GOT3 (cell line): ENCODE measurements around the gene PRKAR1B.

ENCODE experiments used
- DNase-seq: peaks from one replicate; lab custom pipeline; 2025; ENCODE audit warnings: mixed read lengths; lab: John Stamatoyannopoulos, UW

Gene PRKAR1B

GRCh38 chr7:540997-541396, 186.1 kb downstream of the PRKAR1B start:
- DNase-seq: no peak

DNA sequence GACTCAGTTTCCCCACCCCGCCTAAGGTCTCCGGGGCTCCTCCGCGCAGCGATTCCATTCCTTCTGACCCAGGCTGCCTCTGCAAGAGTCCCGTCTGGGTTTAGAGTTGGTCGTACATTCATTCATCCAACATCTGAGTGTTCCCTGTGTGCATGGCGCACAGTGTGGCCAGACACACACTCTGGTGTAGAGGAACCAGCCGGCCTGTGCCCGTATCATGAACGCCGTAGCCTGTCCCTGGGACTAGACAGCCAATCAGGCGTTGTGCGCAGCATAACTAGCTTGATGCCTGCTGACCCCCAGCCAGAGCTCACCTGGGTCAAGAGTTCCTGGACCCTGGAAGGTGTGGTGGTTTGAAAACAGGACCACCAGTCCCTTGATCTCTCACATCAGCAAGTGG, 186.5 kb downstream of the PRKAR1B start:
- DNase-seq: no peak

DNA sequence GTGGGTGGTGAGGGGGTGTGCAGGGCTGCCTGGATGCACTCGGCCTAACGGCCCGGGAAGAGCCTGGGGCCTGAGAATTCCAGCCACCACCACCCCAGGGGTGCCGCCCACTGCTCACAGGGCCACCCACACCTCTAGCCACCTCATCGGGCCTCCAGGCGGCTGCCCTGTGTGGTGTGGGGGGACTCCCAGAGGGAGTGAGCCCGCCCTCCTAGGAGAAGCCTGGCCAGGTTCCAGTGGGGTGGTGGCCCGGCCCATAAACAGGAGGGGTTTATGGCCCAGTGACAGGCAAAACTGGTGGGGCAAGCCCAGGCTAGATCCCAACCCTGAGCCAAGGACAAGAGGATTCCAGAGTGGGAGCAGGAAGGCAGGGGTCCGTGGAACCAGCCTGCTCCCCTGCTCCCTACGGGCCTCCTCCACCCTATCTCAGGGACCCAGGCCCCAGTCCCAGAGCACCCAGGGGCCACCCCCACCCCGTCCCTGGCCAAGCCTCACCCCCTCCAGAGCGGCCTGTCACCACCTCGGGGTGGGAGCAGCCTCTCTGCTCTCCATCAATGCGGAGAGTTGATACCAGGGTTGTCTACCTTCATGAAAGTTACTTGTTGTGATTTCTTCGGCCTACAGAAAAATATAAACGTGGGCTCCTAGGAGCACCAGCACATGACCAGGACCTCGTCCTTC, 187.2 kb downstream of the PRKAR1B start:
- no peak for DNase-seq

DNA sequence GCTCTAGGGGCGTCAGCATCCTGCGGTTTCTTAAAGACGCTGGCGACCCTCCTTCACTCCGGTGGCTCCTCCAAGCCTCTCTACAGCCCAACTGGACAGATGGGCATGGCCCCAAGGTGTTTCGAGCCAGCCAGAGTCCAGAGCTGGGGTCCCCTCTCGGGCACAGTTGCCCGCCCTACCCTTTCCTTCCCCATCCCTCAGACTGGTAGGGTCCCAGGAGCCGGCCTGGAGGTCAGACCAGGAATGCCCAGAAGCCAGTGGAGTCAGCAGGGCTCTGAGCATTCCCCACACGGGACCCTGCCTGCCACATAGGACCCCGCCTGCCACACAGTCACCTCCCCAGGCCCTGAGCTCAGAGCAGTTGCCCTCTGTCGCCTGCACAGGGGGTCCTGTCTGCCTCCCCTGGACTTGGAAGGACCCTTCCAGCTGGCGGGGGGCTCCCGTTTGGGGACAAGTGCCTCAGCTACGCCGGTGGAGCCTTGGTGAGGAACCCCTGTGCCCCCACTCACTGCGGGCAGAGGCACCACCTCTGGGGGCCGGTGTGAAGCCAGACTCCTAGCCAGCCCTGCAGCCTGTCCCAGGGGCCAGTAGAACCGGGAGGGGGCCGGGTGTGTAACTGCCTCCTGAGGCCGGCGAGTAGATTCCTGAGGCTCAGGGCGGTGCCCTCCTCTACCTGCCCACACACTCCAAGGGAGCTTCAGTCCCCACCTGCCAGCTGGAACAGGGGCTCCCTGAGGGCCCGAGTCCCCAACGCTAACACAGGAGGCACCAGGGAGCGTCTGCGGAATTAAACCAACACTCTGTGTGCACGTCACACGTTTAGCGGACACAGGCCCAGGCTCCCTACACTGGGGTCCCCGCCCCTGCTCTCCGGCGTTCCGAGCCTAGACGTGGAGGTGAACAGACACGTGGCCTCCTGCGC, 188.1 kb downstream of the PRKAR1B start:
- no peak for DNase-seq

DNA sequence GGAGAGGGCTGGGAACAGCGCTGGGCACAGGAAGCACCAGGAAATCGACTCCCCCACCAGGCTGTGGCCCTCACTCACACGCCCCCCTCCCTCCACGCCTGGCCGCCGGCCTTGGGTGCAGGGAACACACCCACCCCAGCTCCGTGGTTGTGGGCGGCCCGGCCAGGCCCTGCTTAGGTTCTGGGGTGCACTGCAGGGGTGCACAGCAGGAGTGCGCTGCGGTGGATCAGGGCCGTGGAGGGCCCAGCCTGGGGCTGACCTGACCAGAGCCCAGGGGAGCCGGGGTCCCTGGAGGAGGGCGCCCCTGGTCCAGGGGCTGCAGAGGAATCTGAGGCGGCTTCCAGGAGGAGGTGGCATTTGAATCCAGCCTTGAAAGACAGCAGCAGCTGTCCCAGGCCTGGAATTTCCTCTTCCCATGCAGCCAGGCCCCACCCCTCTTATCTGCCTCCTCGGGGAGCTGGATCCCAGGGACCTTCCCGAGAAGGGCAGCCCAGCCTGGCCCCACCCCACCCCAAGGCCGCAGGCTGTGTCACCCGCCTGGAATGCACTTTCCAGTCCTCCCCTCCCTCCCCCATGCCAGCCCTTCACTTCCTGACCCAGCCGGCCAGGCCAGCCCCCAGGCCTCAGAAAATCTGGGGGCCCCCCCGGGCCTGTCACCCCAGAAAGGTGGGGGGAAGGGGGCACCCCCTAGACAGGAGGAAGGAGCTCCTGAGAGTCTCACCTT, 189.0 kb downstream of the PRKAR1B start:
- peak; percentile 33 for DNase-seq

- DNase-seq: no peak
Observed at GRCh38 chr7:536231-536630, 190.8 kb downstream of the PRKAR1B start.

GRCh38 chr7:534959-535358, 192.1 kb downstream of the PRKAR1B start:
- DNase-seq: no peak

- DNase-seq: no peak
Observed at GRCh38 chr7:534075-534474, 193.0 kb downstream of the PRKAR1B start.

DNA sequence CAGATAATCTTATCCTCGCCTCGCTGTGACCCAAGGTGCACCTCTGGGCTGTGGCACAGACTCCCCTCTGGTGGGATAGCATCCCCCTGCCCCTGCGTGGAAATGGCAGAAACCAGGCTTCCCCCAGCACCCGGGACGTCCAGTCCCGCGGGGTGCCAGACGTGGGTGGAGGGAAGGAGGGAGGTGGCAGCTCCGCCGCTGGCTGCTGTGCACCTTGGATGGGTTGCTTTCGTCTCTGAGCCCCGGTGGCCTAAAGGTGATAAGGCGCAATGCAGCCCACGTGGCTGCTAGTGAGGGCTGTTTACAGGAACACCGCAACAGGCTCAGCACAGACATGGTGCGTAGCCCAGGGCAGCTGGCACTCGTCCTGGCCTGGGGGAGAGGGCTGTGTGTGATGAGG, 193.8 kb downstream of the PRKAR1B start:
- no peak for DNase-seq

DNA sequence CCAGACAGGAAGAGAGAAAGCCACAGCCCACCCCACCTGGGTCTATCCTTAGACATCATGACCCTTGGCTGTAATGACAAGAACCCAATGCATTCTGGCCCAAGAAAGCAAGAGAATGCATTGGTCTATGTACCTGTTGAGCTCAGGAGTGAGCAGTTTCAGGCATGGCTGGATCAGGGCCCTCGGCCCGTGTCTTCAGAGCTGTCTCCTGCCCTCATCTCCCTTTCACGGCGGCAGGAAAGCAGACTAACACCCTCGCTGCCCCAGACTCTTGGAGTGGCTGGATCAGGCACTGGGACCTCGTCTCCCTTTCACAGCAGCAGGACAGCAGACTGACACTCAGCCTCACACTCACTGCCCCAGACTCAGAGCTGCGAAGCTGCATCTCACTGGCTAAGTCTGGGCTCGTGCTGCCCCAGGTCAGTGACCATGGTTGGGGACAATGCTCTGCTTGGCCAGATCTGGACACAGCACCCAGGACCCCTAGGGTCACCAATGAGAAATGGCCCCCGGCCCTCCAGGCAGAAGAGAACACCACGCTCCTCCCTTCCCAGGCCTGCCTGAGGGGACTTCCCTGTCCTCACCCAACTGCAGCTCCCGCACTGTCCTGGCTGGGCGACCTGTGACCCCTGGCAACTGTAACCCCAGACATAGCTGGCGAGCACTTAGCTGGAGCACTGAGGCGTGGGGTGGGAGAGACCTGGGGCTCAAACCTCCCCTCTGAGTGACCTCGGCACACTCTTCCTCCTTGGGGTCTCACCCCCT, 194.5 kb downstream of the PRKAR1B start:
- no peak for DNase-seq

DNA sequence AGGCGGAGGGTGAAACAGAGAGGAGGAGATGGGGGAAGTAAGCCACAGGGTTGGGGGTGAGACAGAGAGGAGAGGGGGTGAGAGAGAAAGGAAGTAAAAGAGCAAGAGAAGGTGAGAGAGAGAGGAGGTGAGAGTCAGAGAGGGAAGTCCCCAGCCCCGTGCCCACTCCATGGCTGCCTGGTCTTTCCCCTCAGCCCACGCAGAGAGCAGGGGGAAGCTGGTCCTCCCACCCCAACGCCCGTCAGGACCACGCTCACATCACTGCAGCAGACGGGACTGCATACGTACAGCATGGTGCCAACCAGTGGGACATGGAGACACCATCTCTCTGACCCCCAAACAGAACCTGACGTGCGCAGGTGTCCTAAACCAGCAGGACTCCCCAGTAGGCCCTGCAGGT, 195.3 kb downstream of the PRKAR1B start:
- no peak for DNase-seq

DNA sequence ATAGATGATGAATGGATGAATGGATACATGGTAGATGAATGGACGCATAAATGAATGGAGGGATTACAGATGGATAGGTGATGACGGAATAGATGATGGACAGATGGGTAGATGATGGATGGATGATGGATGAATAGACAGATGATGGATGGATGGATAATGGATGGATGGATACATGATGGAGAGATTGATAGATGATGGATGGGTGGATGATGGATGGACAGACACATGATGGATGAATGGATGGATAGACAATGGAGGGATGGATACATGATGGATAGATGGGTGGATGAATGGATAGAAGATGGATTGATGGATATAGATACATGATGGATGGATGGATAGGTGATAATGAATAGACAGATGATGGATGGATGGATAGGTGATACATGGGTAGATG, 198.6 kb downstream of the PRKAR1B start:
- DNase-seq: no peak

GRCh38 chr7:527723-528122, 199.4 kb downstream of the PRKAR1B start:
- DNase-seq: no peak

- DNase-seq: no peak
Observed at GRCh38 chr7:526460-527034, 200.5 kb downstream of the PRKAR1B start.

DNA sequence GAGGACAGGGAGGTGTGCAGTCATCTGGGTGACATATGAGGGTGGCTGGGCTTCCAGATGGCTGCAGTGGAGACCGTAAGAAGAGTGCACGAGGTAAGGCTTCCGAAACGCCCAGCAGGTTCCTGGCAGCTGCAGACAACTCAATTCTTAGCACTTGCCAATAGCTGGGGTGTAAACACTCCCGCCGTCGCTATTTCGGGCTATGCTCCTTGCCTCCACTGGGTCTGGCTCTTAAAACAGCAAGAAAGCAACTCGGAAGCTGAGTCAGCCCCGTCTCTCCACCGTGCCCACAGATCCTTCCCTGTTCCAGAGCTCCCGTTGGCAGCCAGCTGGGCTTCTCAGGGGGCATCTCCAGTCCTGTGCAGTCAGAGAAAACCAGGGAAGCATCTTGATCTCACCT, 201.3 kb downstream of the PRKAR1B start:
- DNase-seq: no peak

DNA sequence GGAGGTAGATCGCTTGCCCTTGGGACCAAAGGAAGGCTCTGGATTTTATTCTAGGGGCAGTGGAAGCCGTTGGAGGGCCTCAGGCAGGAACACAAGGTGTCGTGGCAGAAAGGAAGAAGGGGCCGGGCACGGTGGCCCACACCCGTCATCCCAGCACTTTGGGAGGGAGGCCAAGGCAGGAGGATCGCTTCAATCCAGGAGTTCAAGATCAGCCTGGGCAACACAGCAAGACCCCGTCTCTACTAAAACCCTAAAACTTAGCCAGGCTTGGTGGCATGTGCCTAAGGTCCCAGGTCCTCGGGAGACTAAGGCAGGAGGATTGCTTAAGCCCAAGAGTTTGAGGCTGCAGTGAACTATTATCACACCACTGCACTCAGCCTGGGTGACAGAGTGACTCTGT, 202.3 kb downstream of the PRKAR1B start:
- DNase-seq: no peak

- no peak for DNase-seq
Observed at GRCh38 chr7:523347-524336, 203.4 kb downstream of the PRKAR1B start.

DNA sequence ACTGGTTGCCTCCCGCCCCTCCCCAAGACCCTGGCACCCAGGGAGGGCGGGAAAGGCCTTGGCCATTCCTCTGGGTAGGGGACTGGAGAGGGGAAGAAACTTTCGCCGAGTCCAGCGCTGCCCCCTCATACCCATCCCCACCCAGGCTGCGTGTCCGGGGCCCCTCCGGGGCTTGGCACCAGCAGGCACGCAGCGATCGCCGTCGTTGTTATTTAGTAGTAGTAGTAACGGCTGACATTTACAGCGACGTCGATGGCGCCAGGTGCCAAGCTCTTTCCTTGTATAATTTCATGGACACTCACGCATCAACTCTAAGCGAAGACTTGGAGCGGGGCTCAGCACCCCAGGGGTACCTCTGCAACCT, 204.1 kb downstream of the PRKAR1B start:
- DNase-seq: no peak

- no peak for DNase-seq
Observed at GRCh38 chr7:522071-522950, 204.8 kb downstream of the PRKAR1B start.
